ENCODE measurements around the gene STK11IP. TPM values are rescaled to one million over a fixed set of nuclear protein-coding genes. Genes with fewer than 3 reads are reported as not detected.

STK11IP gene, protein sequence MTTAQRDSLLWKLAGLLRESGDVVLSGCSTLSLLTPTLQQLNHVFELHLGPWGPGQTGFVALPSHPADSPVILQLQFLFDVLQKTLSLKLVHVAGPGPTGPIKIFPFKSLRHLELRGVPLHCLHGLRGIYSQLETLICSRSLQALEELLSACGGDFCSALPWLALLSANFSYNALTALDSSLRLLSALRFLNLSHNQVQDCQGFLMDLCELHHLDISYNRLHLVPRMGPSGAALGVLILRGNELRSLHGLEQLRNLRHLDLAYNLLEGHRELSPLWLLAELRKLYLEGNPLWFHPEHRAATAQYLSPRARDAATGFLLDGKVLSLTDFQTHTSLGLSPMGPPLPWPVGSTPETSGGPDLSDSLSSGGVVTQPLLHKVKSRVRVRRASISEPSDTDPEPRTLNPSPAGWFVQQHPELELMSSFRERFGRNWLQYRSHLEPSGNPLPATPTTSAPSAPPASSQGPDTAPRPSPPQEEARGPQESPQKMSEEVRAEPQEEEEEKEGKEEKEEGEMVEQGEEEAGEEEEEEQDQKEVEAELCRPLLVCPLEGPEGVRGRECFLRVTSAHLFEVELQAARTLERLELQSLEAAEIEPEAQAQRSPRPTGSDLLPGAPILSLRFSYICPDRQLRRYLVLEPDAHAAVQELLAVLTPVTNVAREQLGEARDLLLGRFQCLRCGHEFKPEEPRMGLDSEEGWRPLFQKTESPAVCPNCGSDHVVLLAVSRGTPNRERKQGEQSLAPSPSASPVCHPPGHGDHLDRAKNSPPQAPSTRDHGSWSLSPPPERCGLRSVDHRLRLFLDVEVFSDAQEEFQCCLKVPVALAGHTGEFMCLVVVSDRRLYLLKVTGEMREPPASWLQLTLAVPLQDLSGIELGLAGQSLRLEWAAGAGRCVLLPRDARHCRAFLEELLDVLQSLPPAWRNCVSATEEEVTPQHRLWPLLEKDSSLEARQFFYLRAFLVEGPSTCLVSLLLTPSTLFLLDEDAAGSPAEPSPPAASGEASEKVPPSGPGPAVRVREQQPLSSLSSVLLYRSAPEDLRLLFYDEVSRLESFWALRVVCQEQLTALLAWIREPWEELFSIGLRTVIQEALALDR
- 6.3 and 11.0 TPM in 2 replicates for total RNA-seq

DNA sequence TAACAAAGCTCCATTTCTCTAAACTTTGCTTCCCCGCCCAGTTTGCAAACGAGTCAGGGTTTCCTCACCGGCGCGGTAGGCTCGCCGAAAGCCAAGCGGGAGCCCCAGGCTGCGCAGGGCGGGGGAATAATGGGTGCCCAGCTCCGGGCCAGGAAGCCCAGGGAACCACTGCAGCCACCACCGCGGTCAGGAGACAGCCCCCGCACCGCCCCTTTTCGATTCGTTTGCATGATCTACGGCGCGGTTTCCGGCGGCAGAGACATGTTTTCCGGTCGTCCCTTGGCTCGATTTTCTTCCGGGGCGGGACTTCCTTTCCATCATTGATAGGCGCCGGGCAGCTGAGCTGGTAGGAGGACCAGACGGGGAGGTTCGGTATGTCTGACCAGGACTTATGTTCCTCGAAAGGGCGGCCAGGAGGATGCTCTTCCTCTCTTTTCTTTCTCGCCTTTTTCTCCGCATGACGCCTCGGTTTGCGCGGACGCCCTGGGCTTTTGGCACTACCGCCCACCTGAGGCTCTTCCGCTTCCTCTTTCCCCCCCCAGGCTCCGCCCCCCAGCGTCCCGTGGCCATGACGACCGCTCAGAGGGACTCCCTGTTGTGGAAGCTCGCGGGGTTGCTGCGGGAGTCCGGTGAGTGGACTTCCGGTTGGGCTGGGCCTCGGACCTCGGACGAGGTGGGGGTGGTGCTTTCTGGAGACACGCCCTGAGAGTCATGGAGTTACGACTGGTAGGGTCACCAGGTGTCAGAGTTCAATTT, at the start of gene STK11IP:
TSS of gene STK11IP (plus strand) at position 306 of the 756 bp plus-strand sequence. CDS start at position 569, 263 bp downstream.

DNA sequence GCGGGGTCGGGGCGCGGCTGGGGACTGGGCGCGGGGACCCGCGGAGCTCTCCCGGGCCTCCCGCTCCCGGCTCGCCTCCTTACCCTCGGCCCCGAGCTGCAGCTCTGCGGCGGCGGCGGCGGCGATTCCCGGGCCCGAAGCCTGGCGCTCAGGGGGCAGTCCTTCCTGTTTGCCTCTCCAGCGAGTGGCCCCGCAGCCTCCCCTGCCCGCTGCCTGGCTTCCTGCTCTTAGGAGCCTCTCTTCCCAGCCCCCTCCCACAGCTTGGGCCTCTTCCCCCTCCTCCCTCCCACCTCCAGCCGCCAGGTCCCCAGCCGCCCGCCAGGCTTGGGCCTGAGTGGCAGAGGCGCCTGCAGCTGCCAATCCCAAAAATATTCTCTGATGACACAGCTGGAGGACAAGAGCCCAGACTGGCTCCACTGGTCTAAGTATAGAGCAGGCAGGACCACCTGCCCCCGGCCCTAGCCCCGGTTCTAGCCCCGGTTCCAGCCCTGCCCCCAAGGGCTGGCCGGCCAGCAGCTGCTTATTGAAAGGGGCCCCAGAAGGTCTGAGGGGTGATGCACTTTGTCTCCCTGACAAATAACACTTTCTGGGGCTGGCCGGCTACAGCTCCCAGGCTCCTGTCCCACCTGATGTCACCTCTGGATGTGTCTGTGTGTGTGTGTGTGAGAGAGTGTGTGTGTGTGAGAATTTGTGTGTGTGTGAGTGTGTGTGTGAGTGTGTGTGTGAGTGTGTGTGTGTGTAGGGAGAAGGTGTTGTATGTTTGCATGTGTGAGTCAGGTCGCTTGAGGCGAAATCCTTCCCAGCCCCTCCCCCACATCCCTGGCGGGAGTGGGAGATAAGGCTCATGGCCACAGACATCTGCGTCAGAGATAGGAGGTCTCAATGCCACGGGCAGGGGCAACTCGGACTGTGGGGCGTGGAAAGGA, 26.1 kb upstream of the STK11IP start, which contains the start of gene OBSL1:
TSS of gene OBSL1 (minus strand) at position 229 of the 926 bp plus-strand sequence. CDS start 307 bp downstream, outside the sequence.

DNA sequence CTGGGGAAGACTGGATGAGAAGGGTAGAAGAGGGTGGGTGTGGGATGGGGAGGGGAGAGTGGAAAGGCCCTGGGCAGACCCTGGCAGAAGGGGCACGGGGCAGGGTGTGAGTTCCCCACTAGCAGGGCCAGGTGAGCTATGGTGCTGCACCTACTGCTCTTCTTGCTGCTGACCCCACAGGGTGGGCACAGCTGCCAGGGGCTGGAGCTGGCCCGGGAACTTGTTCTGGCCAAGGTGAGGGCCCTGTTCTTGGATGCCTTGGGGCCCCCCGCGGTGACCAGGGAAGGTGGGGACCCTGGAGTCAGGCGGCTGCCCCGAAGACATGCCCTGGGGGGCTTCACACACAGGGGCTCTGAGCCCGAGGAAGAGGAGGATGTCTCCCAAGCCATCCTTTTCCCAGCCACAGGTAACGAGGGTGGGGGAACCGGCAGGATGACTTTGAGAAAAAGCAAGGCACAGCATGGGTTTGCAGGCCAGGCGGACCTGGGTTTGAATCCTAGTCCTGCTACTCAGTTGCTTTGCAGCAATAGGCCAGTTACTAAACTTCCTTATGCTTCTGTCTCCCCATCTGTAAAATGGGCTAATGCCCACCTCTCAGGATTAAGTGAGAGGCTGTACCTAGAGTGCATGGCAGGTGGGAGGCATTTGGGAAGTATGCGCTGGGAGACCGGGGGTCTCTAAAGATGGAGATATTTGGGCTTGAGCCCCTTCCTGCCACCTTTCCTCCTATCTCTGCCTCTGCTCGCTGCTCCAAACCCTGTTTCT, 25.2 kb upstream of the STK11IP start, which contains the start of gene INHA:
TSS of gene INHA (plus strand) at position 74 of the 765 bp plus-strand sequence. CDS start at position 139, 65 bp downstream.

DNA sequence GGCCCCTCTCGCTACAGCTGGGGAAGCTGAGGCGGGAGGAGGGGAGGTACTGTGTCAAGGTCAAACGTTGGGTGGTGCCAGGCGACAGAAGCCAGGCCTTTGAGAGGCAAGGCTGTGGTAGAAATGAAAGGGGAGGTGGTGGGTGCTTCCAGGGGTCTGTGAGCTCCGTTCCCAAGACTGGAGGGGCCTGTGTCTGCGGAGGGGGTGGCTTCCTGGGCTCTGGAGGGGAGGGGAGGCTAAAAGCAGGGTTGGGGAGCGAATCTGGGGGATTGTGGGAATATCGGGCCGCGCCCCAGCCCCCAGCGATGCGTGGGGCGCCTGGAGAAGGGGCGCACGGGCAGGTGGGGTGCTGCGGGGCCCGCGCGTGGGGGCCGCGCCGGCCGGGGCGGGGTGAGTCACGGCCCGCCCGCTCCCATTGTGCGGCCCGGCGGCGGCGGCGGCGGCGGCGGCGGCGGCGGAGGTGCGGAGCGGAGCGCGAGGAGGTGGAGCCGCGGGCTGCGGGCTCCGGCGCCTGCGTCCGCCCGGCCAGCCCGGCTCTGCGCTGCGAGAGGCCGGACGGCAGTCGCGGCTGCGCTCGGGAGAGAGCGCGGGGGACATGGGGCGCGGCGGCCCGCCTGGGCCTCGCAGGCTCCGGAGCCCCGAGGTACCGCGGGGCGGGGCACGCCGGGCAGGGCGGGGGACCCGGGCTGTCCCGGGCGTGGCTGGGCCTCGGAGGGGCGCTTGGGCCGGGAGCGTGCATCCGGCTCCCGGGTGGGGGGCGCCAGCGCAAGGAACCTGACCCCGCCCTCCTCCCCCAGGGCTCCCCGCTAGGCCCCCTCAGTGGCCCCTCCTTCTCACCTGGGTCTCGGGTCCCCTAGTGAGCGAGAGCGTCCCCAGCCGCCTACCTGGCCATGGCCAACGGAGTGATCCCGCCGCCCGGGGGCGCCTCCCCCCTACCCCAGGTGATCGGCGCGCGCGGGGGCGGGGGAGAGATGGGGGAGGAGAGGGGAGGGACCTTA, 29.7 kb downstream of the STK11IP start, which contains the start of gene SLC4A3:
TSS of gene SLC4A3 (plus strand) at position 528 of the 998 bp plus-strand sequence. CDS start at position 891, 363 bp downstream.

Other genes starting within 250 kb of the STK11IP start
- 58.8 and 67.3 TPM in 2 replicates for gene DNPEP, start 209.9 kb upstream of the STK11IP start, total RNA-seq
- gene DES, start 179.5 kb upstream of the STK11IP start, total RNA-seq = not detected in 2 replicates
- 0.54 TPM in 1 of 2 replicates, not detected in the other for gene SPEG, start 163.0 kb upstream of the STK11IP start, total RNA-seq
- 19.5 and 25.0 TPM in 2 replicates for gene GMPPA, start 99.0 kb upstream of the STK11IP start, total RNA-seq
- gene ASIC4, start 83.4 kb upstream of the STK11IP start, total RNA-seq = not detected in 2 replicates
- gene CHPF, start 54.0 kb upstream of the STK11IP start, total RNA-seq = 0.17 and 1.2 TPM in 2 replicates
- gene TMEM198, start 53.8 kb upstream of the STK11IP start, total RNA-seq = under 0.01 TPM in 1 of 2 replicates, not detected in the other
- gene OBSL1, start 26.3 kb upstream of the STK11IP start, total RNA-seq = 25.6 and 32.1 TPM in 2 replicates
- gene INHA, start 25.5 kb upstream of the STK11IP start, total RNA-seq = not detected in 2 replicates
- under 0.01 and 0.26 TPM in 2 replicates for gene SLC4A3, start 29.8 kb downstream of the STK11IP start, total RNA-seq